GM21528 (cell line): ENCODE data around the gene TAF9B.
"Not testable (repeated sequence)": the region's sequence is repeated elsewhere in the genome, so short reads cannot be mapped to it uniquely, and the experiment has no call there.

Experiments
- ATAC-seq: cut with Tn5 transposase; IDR thresholded peaks from one replicate; pipeline ENCODE4 v1.9.1; 2021; ENCODE audit warnings: mild to moderate bottlenecking, moderate library complexity; ENCODE audit not compliant: unreplicated experiment, low FRiP score

Gene TAF9B

DNA sequence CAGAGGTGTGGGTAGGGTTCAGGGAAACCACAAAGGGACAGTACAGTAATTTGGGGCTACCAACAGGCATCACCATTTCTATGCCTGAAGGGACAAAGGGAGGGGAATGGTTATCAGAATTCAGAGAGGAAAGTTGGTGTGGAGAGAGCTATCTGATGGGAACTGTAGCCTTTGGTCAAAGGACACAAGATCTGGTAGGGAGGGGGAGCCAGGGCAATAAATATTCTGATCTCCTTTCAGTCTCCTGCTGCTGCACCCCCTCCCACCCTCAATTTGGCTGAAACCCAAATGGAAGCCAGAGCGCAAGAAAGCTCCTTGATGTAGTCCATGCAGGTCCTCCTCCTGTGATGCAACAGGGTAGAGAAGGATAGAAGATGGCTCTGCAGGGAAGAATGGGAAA lies 20.8 kb downstream of the TAF9B start:
- ATAC-seq = no peak

GRCh38 chrX:78116766-78117165 lies 22.7 kb downstream of the TAF9B start:
- no peak for ATAC-seq

DNA sequence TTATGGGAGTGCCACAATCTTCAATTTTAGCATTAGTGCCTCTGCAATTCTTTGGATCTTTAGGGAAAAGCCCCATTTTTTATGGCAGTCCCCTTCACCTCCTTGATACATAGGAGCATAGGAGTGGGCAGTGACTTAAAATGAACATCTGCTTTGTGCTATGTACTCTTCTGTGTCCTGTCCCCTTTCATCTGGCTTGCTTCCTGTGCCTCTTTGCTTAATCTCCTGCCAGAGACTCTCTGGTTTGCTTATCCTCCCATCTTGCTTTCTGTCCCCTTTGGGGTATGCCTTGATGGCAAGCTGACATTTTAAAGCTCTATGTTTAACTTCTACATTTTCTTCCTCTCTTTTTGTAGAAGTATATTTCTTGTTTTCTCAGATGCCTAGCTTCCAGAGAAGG lies 23.1 kb downstream of the TAF9B start:
- no peak for ATAC-seq

- ATAC-seq = no peak
Observed at GRCh38 chrX:78111140-78111931, 28.1 kb downstream of the TAF9B start.

- no peak for ATAC-seq
Observed at GRCh38 chrX:78109458-78109857, 30.0 kb downstream of the TAF9B start.

- no peak for ATAC-seq
Observed at GRCh38 chrX:78106651-78106986, 32.8 kb downstream of the TAF9B start.

DNA sequence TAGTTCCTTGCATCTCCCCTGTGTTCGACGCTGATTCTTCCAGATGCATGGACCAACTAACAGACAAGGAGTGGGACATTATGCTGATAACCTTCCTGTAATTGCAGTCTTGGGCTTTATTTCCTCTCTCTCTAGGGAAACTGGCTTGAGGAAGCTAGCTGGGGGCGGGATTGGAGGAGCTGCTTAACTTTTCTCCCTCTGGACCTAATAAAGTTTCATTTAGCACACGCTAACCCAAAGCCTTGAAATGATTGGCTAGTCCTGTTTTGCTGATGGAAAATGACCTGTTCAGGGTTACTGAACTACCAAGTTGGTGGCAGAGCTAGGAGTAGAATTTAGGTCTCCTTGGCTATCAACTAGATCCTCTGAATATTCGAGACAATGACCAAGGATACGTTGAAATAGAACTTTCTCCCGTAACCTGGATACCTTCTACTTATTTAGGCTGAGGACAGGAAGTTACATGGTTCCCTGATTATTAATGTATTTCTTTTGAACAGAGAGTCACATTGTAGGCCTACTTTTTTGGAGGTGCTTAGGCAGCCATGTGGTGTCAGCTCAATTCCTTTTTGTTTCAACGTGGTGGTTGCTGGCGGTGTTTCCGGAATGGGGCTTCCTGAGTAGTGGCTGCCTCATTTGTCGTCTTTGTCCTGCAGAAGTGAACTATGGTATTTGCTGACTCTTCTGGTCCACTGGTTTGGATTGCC lies 33.4 kb downstream of the TAF9B start:
- no peak for ATAC-seq

DNA sequence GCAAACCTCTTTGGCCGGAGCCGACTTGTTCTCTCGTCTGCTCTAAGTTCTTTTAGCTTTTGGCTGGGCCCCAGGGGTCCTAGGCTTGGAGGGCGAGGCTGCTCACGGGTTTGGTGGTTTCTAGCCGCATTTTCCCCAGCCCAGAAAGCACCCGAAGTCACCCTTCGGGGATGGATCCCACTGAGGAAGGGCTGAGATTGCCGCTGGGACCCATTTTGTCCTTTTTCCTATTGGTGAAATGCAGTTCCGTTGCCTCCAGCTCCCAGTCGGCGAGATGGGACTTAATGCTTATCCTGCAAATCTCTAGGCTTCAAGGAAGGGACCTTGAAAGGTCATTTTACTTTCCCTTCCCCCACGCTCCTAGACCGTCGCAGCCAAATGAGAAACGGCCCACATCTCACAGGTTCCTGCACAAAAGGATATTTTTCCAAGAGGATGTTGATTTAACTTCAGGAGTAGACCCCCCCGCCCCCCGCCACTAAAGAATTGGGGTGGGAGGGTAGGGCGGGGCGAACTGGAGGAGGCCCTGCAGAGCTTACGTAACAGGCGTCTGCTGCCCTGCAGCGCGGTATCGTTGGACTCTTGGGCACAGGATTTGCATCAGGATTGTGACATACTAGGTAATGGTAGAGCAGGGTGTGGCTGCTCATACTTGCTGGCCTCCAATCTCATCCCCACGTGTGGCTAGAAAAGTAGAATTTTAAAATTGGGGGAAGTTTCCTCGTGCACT lies 34.8 kb downstream of the TAF9B start:
- ATAC-seq = peak; percentile 37

DNA sequence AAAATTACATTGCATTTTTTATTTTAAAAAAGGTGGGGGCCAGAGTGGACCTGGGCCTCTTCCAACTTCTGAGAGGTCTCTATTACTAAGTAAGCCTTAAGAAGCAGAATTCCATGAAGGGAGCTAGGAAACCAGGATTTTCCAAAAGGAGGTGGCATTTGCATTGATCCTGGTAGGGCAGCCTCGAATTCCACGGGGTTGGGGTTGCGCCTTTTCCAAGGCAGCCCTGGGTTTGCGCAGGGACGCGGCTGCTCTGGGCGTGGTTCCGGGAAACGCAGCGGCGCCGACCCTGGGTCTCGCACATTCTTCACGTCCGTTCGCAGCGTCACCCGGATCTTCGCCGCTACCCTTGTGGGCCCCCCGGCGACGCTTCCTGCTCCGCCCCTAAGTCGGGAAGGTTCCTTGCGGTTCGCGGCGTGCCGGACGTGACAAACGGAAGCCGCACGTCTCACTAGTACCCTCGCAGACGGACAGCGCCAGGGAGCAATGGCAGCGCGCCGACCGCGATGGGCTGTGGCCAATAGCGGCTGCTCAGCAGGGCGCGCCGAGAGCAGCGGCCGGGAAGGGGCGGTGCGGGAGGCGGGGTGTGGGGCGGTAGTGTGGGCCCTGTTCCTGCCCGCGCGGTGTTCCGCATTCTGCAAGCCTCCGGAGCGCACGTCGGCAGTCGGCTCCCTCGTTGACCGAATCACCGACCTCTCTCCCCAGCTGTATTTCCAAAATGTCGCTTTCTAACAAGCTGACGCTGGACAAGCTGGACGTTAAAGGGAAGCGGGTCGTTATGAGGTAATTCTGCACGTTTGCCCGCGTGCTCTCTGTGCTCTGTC lies 35.6 kb downstream of the TAF9B start, which contains the start of gene PGK1:
Gene PGK1 (plus strand): TSS at position 626 of the 824 bp plus-strand sequence. CDS start 93 bp downstream, at position 719.
- ATAC-seq = peak; percentile 97

GRCh38 chrX:78103001-78103622 lies 36.3 kb downstream of the TAF9B start:
- ATAC-seq = no peak

DNA sequence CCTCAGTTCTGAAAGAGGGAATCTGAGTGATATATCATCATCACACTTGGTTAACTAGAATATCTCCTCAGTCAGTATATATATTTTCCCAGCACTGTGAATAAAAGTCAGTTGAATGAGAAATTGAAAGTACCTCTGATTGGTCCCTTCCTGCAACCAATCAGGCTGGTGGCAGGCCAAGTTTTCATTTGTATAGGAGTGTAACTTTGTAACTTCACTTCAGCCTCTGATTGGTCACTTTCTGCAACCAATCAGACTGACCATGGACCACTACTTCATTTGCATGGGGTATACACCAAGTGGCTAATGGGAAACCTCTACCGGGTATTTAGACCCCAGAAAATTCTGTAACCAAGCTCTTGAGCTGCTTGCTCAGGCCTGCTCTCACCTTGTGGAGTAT lies 37.4 kb downstream of the TAF9B start:
- no peak for ATAC-seq

DNA sequence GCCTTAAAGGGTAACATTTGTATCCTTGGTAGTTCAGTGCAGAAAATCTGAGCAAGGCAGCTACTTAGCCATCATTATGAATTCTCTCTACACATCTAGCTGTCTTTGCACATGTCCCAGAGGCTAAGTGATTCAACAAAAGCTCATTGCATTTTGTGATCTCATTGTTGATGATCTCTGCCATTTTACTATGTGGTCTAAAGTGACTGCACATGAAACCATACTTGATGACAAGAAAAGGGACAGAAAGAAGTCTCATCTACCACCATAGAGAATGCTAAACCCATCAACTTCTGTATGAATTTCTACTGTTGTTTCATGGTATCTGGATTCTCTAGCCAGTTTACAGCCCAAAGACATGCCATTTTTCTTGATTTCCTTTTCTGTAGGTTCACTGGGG lies 41.3 kb downstream of the TAF9B start:
- no peak for ATAC-seq

DNA sequence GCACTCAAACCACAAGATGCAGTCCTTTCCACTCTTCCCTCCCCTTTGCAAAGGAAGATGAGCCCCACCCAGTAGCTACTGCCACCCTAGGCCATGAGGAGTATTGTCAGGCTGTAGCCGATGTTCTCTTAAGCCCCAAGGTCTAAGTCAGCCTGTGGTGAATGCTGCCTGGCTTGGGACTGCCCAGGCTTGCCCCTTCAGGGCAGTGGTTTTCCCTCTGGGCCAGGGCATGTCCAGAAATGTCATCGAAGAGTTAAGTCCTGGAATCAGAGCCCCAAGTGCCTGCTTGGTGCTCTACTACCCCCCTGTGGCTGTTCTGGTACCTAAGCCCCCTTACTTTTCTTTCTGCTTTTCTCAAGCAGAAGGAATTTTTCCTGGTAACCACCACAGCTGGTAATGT lies 47.2 kb downstream of the TAF9B start:
- peak; percentile 83 for ATAC-seq

DNA sequence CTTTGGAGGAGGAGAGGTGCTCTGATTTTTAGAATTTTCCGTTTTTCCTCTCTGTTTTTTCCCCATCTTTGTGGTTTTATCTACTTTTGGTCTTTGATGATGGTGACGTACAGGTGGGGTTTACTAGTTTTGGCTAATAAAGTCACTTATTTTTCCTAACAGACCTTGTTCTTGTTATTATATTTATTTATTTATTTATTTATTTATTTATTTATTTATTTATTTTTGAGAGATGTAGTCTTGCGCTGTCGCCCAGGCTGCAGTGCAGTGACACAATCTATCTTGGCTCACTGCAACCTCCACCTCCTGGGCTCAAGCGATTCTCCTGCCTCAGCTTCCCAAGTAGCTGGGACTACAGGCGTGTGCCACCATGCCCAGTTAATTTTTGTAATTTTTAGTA lies 58.0 kb downstream of the TAF9B start:
- ATAC-seq = not testable (repeated sequence)
